D341Med (cell line): ENCODE measurements around the gene UNC79.
A peak's percentile ranks its signal among the peaks of the same experiment; 100 is the strongest.

Experiments used
- DNase-seq: peaks from one replicate; pipeline ENCODE4 v3.0.0; 2012; ENCODE audit warnings: low spot score

UNC79 gene

GRCh38 chr14:93548102-93548843 lies 117.5 kb downstream of the UNC79 start:
- DNase-seq, result no peak

GRCh38 chr14:93549595-93549994 lies 118.9 kb downstream of the UNC79 start:
- no peak for DNase-seq

- DNase-seq, result no peak
Measured at GRCh38 chr14:93564918-93565317, 134.2 kb downstream of the UNC79 start.

- DNase-seq, result no peak
Measured at GRCh38 chr14:93566065-93566693, 135.4 kb downstream of the UNC79 start.

- DNase-seq, result no peak
Measured at GRCh38 chr14:93571275-93571674, 140.5 kb downstream of the UNC79 start.

- DNase-seq, result no peak
Measured at GRCh38 chr14:93579178-93579577, 148.4 kb downstream of the UNC79 start.

- no peak for DNase-seq
Measured at GRCh38 chr14:93582516-93582915, 151.8 kb downstream of the UNC79 start.

GRCh38 chr14:93587330-93587729 lies 156.6 kb downstream of the UNC79 start:
- no peak for DNase-seq

GRCh38 chr14:93591506-93591905 lies 160.8 kb downstream of the UNC79 start:
- DNase-seq, result no peak

- DNase-seq, result no peak
Measured at GRCh38 chr14:93592786-93593185, 162.0 kb downstream of the UNC79 start.

- DNase-seq, result no peak
Measured at GRCh38 chr14:93606091-93606490, 175.4 kb downstream of the UNC79 start.

- peak; percentile 62 for DNase-seq
Measured at GRCh38 chr14:93619176-93619793, 188.5 kb downstream of the UNC79 start.

- no peak for DNase-seq
Measured at GRCh38 chr14:93628048-93628447, 197.3 kb downstream of the UNC79 start.

GRCh38 chr14:93629643-93630042 lies 198.9 kb downstream of the UNC79 start:
- DNase-seq, result no peak

GRCh38 chr14:93638790-93639189 lies 208.1 kb downstream of the UNC79 start:
- no peak for DNase-seq

- DNase-seq, result no peak
Measured at GRCh38 chr14:93643127-93643526, 212.4 kb downstream of the UNC79 start.

GRCh38 chr14:93643676-93644075 lies 212.9 kb downstream of the UNC79 start:
- DNase-seq, result no peak

GRCh38 chr14:93645200-93645599 lies 214.5 kb downstream of the UNC79 start:
- DNase-seq, result no peak

- DNase-seq, result peak; percentile 48
Measured at GRCh38 chr14:93648440-93649168, 217.9 kb downstream of the UNC79 start.

- no peak for DNase-seq
Measured at GRCh38 chr14:93654599-93654998, 223.9 kb downstream of the UNC79 start.

- DNase-seq, result peak; percentile 67
Measured at GRCh38 chr14:93655078-93655750, 224.5 kb downstream of the UNC79 start.

- no peak for DNase-seq
Measured at GRCh38 chr14:93657875-93658274, 227.1 kb downstream of the UNC79 start.
